ENCODE results near the gene BHMT. TPM values are rescaled to one million over a fixed set of nuclear protein-coding genes. Genes with fewer than 3 reads are reported as not detected.
A peak's percentile ranks its signal among the peaks of the same experiment; 100 is the strongest.

The BHMT gene
- total and polyA plus RNA-seq, 12 donors = 0.03 to 0.15 TPM; not detected in 10

- no peak for DNase-seq
- WGBS, 2 donors = 57 to 58% methylated on average over 7 of the region's 7 CpGs
- Histone ChIP-seq H3K36me3 (no peaks in the 10 kb centered on the region), H3K4me1 (peaks cover 0 to 23% (median 7%) of the 10 kb centered on the region in 9 donors), H3K4me3 (no peak overlapping the region), H3K27ac (peak overlapping the region in 1 of 10 donors; percentile 36), H3K27me3 (peaks cover 7 to 51% (median 33%) of the 10 kb centered on the region in 7 donors), H3K9me3 (no peaks in the 10 kb centered on the region)
- peak in 3 of 8 donors; percentile 35 to 61 (median 38) for ATAC-seq
- no peak for TF ChIP-seq CTCF (IDR thresholded peaks at IDR 0.05)
- intact Hi-C loops (cut with DNase I) = loop anchor here in 1 of 10 donors (5.0 kb wide), 1 partner anchor 80 kb away; no protein-coding TSS in a partner anchor
Observed at GRCh38 chr5:79107020-79107796, 4.4 kb upstream of the BHMT start.

GRCh38 chr5:79108086-79108485 is 3.5 kb upstream of the BHMT start:
- Histone ChIP-seq H3K9me3 (no peaks in the 10 kb centered on the region), H3K36me3 (no peaks in the 10 kb centered on the region), H3K27ac (no peak overlapping the region), H3K27me3 (peaks cover 7 to 59% (median 42%) of the 10 kb centered on the region in 7 donors), H3K4me1 (peaks cover 0 to 26% (median 9%) of the 10 kb centered on the region in 9 donors), H3K4me3 (no peak overlapping the region)
- ATAC-seq (no peak), DNase-seq (no peak)
- intact Hi-C loops (cut with DNase I) = loop anchor here in 1 of 10 donors (5.0 kb wide), 1 partner anchor 81 kb away; no protein-coding TSS in a partner anchor
- TF ChIP-seq CTCF (IDR thresholded peaks at IDR 0.05) = no peak
- WGBS, 2 donors = 61 to 75% methylated on average over 3 of the region's 3 CpGs

- no peak for ATAC-seq
- no peak for DNase-seq
- Histone ChIP-seq H3K9me3 (no peaks in the 10 kb centered on the region), H3K36me3 (no peaks in the 10 kb centered on the region), H3K4me3 (no peak overlapping the region), H3K27me3 (peaks cover 7 to 66% (median 44%) of the 10 kb centered on the region in 7 donors), H3K4me1 (peaks cover 0 to 26% (median 9%) of the 10 kb centered on the region in 9 donors), H3K27ac (no peak overlapping the region)
- intact Hi-C loops (cut with DNase I) = loop anchor here in 1 of 10 donors (5.0 kb wide), 1 partner anchor 81 kb away; no protein-coding TSS in a partner anchor
- whole genome bisulfite sequencing, 2 donors = 82 to 88% methylated on average over 8 of the region's 8 CpGs
- no peak for TF ChIP-seq CTCF (IDR thresholded peaks at IDR 0.05)
Observed at GRCh38 chr5:79108792-79109191, 2.8 kb upstream of the BHMT start.

GRCh38 chr5:79109527-79110492 is 1.8 kb upstream of the BHMT start:
- H3K4me1 ChIP-seq = peaks cover 0 to 26% (median 9%) of the 10 kb centered on the region in 9 donors
- intact Hi-C loops (cut with DNase I) = loop anchor here in 3 of 10 donors (5.0 kb wide), 1 partner anchor 83 kb away; no protein-coding TSS in a partner anchor
- peaks cover 11 to 76% (median 44%) of the 10 kb centered on the region in 7 donors for H3K27me3 ChIP-seq
- no peak overlapping the region for H3K27ac ChIP-seq
- no peaks in the 10 kb centered on the region for H3K9me3 ChIP-seq
- peak in 2 of 8 donors; percentile 41 for ATAC-seq
- DNase-seq = no peak
- peak in 7 of 9 donors; percentile 38 to 70 (median 44) for TF ChIP-seq CTCF (IDR thresholded peaks at IDR 0.05)
- WGBS, 2 donors = 46 to 47% methylated on average over 15 of the region's 15 CpGs
- no peak overlapping the region for H3K4me3 ChIP-seq
- H3K36me3 ChIP-seq = no peaks in the 10 kb centered on the region
